ENCODE results near the gene ABLIM2. TPM values are rescaled to one million over a fixed set of nuclear protein-coding genes. Genes with fewer than 3 reads are reported as not detected.
A peak's percentile ranks its signal among the peaks of the same experiment; 100 is the strongest.

ABLIM2 gene
- total RNA-seq, 1 experiment from 2014 or later, result 1.0 TPM

GRCh38 chr4:8143392-8144140 is 15.0 kb downstream of the ABLIM2 start:
- no peak overlapping the region for H2BK20ac ChIP-seq (ENCODE audit: low read depth, low read length, poor library complexity, severe bottlenecking)
- H3K79me2 ChIP-seq (ENCODE audit: insufficient read depth, low read length), result no peaks in the 10 kb centered on the region
- H3K27ac ChIP-seq (ENCODE audit: insufficient read length, low read depth, low read length), result no peak overlapping the region
- H2BK120ac ChIP-seq (ENCODE audit: low read depth, low read length, poor library complexity, severe bottlenecking), result no peak overlapping the region
- no peaks in the 10 kb centered on the region for H3K79me1 ChIP-seq (ENCODE audit: insufficient read depth, low read depth, low read length, poor library complexity, severe bottlenecking)
- no peak overlapping the region for H3K23ac ChIP-seq (ENCODE audit: insufficient read length, low read depth, low read length)
- Mint-ChIP-seq H3K4me3 (no peak overlapping the region), H3K9me3 (peaks cover 5 to 6% of the 10 kb centered on the region in 2 experiments; a peak in 3 of 5 replicates), H3K36me3 (ENCODE audit: insufficient read depth in 1 of 3, low read depth in 3 of 3) (peaks cover 2 to 4% (median 3%) of the 10 kb centered on the region in 3 experiments; a peak in 2 of 7 replicates), H3K27me3 (ENCODE audit: low read depth) (peaks cover 5% of the 10 kb centered on the region), H3K4me1 (peaks cover 20 to 28% of the 10 kb centered on the region in 2 experiments), H3K27ac (peak overlapping the region in 1 of 3 experiments; percentile 68; a peak in 1 of 7 replicates)
- no peaks in the 10 kb centered on the region for H3K9me3 ChIP-seq (ENCODE audit: control insufficient read depth, low read depth, low read length)
- H3T11ph ChIP-seq (ENCODE audit: low read length), result no peak overlapping the region
- H3K18ac ChIP-seq (ENCODE audit: insufficient read length, low read depth, low read length), result no peak overlapping the region
- WGBS (ENCODE audit: extremely low coverage, insufficient read length, low lambda C conversion rate), result no CpG with 5 or more reads among the region's 11 CpGs
- H3K23me2 ChIP-seq (ENCODE audit: insufficient read length, low read depth, low read length, poor library complexity, severe bottlenecking), result no peaks in the 10 kb centered on the region
- no peaks in the 10 kb centered on the region for H3K27me3 ChIP-seq (ENCODE audit: insufficient read depth, low read length)
- no peaks in the 10 kb centered on the region for H4K20me1 ChIP-seq (ENCODE audit: control insufficient read depth, insufficient read depth, insufficient read length)
- no peak overlapping the region for H4K91ac ChIP-seq (ENCODE audit: insufficient read length, low read depth, low read length)
- H3K4me2 ChIP-seq (ENCODE audit: insufficient read depth, insufficient read length, low read length), result no peak overlapping the region
- no peak overlapping the region for H2BK5ac ChIP-seq (ENCODE audit: insufficient read length, low read length)
- no peak overlapping the region for H2BK12ac ChIP-seq (ENCODE audit: insufficient read length, low read depth, low read length)
- DNase-seq, result no peak
- H3K4ac ChIP-seq (ENCODE audit: low read depth, low read length), result no peak overlapping the region
- H4K8ac ChIP-seq (replicated peaks; ENCODE audit: insufficient read length, low read depth, low read length), result no peak overlapping the region
- H3K4me1 ChIP-seq (ENCODE audit: insufficient read depth, low read length), result no peaks in the 10 kb centered on the region; the same call in 1 of the 2 replicates
- no peak overlapping the region for H2AK5ac ChIP-seq (ENCODE audit: insufficient read length, low read length)
- H3K9ac ChIP-seq (ENCODE audit: extremely low read depth, insufficient read length, low read length), result no peak overlapping the region
- TF ChIP-seq, protein P1, sequence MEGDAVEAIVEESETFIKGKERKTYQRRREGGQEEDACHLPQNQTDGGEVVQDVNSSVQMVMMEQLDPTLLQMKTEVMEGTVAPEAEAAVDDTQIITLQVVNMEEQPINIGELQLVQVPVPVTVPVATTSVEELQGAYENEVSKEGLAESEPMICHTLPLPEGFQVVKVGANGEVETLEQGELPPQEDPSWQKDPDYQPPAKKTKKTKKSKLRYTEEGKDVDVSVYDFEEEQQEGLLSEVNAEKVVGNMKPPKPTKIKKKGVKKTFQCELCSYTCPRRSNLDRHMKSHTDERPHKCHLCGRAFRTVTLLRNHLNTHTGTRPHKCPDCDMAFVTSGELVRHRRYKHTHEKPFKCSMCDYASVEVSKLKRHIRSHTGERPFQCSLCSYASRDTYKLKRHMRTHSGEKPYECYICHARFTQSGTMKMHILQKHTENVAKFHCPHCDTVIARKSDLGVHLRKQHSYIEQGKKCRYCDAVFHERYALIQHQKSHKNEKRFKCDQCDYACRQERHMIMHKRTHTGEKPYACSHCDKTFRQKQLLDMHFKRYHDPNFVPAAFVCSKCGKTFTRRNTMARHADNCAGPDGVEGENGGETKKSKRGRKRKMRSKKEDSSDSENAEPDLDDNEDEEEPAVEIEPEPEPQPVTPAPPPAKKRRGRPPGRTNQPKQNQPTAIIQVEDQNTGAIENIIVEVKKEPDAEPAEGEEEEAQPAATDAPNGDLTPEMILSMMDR (conservative IDR thresholded peaks at IDR 0.05), result no peak
- no peak overlapping the region for H4K5ac ChIP-seq (ENCODE audit: insufficient read length, low read depth, low read length)
- no peak overlapping the region for H2BK15ac ChIP-seq (ENCODE audit: low read depth, low read length)
- no peak overlapping the region for H2AFZ ChIP-seq (ENCODE audit: low read length)
- no peak overlapping the region for H3K56ac ChIP-seq (ENCODE audit: insufficient read length, low read depth, low read length)
- H3K14ac ChIP-seq (ENCODE audit: insufficient read depth, low read length), result no peak overlapping the region; the same call in 1 of the 2 replicates
